Left lung (tissue), 10 donors: Measurements from ENCODE around the gene CFAP45. TPM values are rescaled to one million over a fixed set of nuclear protein-coding genes. Genes with fewer than 3 reads are reported as not detected.

ENCODE experiments used
- ATAC-seq: fragments of 200-7000 bp; cut with Tn5 transposase; one replicate; pipeline ENCODE4 v1.9.1; 2020; ENCODE audit warnings: moderate library complexity
- DNase-seq, 4 donors: peaks; one replicate each; pipeline ENCODE4 v3.0.0-alpha.2; 2013 to 2020
- H3K27ac ChIP-seq, 2 donors: fragments of 200-600 bp; sonication (generic) in 1 of 2; one replicate each; pipeline versions ENCODE4 v1.5.0 to v1.8.0; 2020 to 2021
- H3K27me3 ChIP-seq, 2 donors: fragments of 200-600 bp; sonication (generic) in 1 of 2; one replicate each; pipeline versions ENCODE4 v1.5.0 to v1.8.0; 2020 to 2021
- H3K36me3 ChIP-seq, 2 donors: fragments of 200-600 bp; sonication (generic) in 1 of 2; one replicate each; pipeline versions ENCODE4 v1.5.0 to v1.8.0; 2020 to 2021
- H3K4me1 ChIP-seq, 2 donors: fragments of 200-600 bp; one replicate each; pipeline ENCODE4 v1.8.0; 2021
- H3K4me3 ChIP-seq, 2 donors: fragments of 200-600 bp; sonication (generic) in 1 of 2; one replicate each; pipeline versions ENCODE4 v1.5.0 to v1.8.0; 2020 to 2021; ENCODE audit warnings: mild to moderate bottlenecking in 1 of 2
- H3K9me3 ChIP-seq, 2 donors: fragments of 200-600 bp; sonication (generic) in 1 of 2; one replicate each; pipeline versions ENCODE4 v1.5.0 to v1.8.0; 2020 to 2021
- CTCF ChIP-seq, 2 donors: fragments of 200-600 bp; sonication (generic) in 1 of 2; IDR thresholded peaks; one replicate each; pipeline versions ENCODE4 v1.5.0 to v1.8.0; 2021; ENCODE audit warnings: antibody characterized with exemption in 2 of 2
- intact Hi-C, 2 donors: fragments of 100-400 bp; cut with DNase I; formaldehyde crosslinking; loops; one replicate each; pipeline versions ENCODE4 v1.11.2 to v1.14.2; 2022
- polyA plus RNA-seq, 6 donors: library from polyadenylated mRNA; unstranded; fragments of 120-200 nt; gene quantifications; one replicate each; pipeline ENCODE4 v1.2.1, GENCODE V29; 2013; ENCODE audit not compliant: insufficient read length in 6 of 6
- total RNA-seq, 2 donors: library from RNA; stranded (reverse); fragmentation: NEBNext Ultra II Directional; extraction: Animal tissue kit (Norgen Biotek cat#: 25700); gene quantifications; one replicate each; pipeline ENCODE4 v1.2.1, GENCODE V29; 2021
- donor health status: DM: no; HTN: yes; CAD: no.
- donor health status: DM: no; HTN: no; CAD: no.

CFAP45 gene
- total and polyA plus RNA-seq, 8 donors = 1.1 to 12.4 (median 6.4) TPM

GRCh38 chr1:159925719-159926078 is 25.7 kb upstream of the CFAP45 start:
- Histone ChIP-seq H3K27ac (peak overlapping the region; percentile 98), H3K4me1 (peaks cover 24 to 43% of the 10 kb centered on the region in 2 donors), H3K36me3 (peaks cover 0 to 5% of the 10 kb centered on the region in 2 donors), H3K27me3 (no peaks in the 10 kb centered on the region), H3K4me3 (peak overlapping the region; percentile 82 to 92), H3K9me3 (no peaks in the 10 kb centered on the region)
- no peak for TF ChIP-seq CTCF (IDR thresholded peaks at IDR 0.05)
- ATAC-seq (peak; percentile 0), DNase-seq (peak in 1 of 4 donors; percentile 50)
- intact Hi-C loops = no loop called here

- TF ChIP-seq CTCF (IDR thresholded peaks at IDR 0.05) = no peak
- peak within 1 kb of the TSS; percentile 98 for H3K27ac ChIP-seq
- intact Hi-C loops = no loop called here
- no peaks in the 10 kb centered on the region for H3K27me3 ChIP-seq
- H3K36me3 ChIP-seq = peaks cover 0 to 11% of the 10 kb centered on the region in 2 donors
- peak within 1 kb of the TSS; percentile 82 to 92 for H3K4me3 ChIP-seq
- H3K4me1 ChIP-seq = peaks cover 27 to 49% of the 10 kb centered on the region in 2 donors
- ATAC-seq (peak; percentile 77), DNase-seq (peak; percentile 87 to 98 (median 94))
- no peaks in the 10 kb centered on the region for H3K9me3 ChIP-seq
Observed at GRCh38 chr1:159924791-159925718, 25.1 kb upstream of the CFAP45 start, which contains the start of gene TAGLN2. TSS of gene TAGLN2 (minus strand) at chr1:159925507. CDS start at chr1:159920509, 4,998 bp downstream.

GRCh38 chr1:159924025-159924790 is 24.2 kb upstream of the CFAP45 start:
- peak overlapping the region; percentile 82 to 92 for H3K4me3 ChIP-seq
- intact Hi-C loops = no loop called here
- H3K27ac ChIP-seq = peak overlapping the region; percentile 98
- H3K9me3 ChIP-seq = no peaks in the 10 kb centered on the region
- H3K27me3 ChIP-seq = no peaks in the 10 kb centered on the region
- peaks cover 27 to 58% of the 10 kb centered on the region in 2 donors for H3K4me1 ChIP-seq
- peak; percentile 72 for ATAC-seq
- DNase-seq = peak; percentile 73 to 95 (median 90)
- H3K36me3 ChIP-seq = peaks cover 3 to 20% of the 10 kb centered on the region in 2 donors
- TF ChIP-seq CTCF (IDR thresholded peaks at IDR 0.05) = no peak

GRCh38 chr1:159923203-159924024 is 23.4 kb upstream of the CFAP45 start:
- H3K27ac ChIP-seq = peak overlapping the region; percentile 98
- intact Hi-C loops = no loop called here
- H3K27me3 ChIP-seq = no peaks in the 10 kb centered on the region
- DNase-seq (peak; percentile 88 to 93 (median 92)), ATAC-seq (peak; percentile 62)
- H3K36me3 ChIP-seq = peaks cover 8 to 28% of the 10 kb centered on the region in 2 donors
- no peak for TF ChIP-seq CTCF (IDR thresholded peaks at IDR 0.05)
- peak overlapping the region; percentile 82 to 92 for H3K4me3 ChIP-seq
- no peaks in the 10 kb centered on the region for H3K9me3 ChIP-seq
- peaks cover 27 to 65% of the 10 kb centered on the region in 2 donors for H3K4me1 ChIP-seq
